HG02678 (cell line): Measurements from ENCODE around the gene RXRB.

Source experiments
- ATAC-seq: cut with Tn5 transposase; IDR thresholded peaks from one replicate; pipeline ENCODE4 v1.9.1; 2021; ENCODE audit warnings: mild to moderate bottlenecking, moderate library complexity; ENCODE audit not compliant: unreplicated experiment

The RXRB gene

GRCh38 chr6:33198159-33198852 is 2.2 kb downstream of the RXRB start:
- ATAC-seq, result no peak

DNA sequence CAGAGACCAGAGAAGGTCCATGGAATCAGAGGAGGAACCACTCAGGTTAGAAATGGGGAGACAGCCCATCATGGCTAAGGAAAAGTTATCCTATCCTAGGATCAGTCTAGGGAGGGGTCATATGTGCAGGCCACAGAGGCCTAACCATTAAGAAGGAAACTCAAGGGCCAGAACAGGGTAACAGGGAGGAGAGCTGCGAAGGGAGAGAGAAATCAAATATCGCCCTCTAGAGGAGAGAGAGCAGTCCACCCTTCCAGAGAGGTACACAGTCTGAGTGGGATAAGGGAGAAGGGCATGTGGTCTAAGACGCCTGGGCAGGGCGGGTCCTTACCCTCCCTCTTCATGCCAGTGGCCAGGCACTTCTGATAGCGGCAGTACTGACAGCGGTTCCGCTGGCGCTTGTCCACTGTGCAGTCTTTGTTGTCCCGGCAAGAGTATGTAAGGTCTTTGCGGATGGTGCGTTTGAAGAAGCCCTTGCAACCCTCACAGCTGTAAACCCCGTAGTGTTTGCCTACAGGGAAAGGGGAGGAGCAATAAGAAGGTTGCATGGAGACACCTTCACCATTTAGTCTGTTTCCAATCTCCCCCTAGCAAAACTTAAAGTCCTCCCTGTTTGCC is 2.9 kb downstream of the RXRB start:
- ATAC-seq, result no peak

DNA sequence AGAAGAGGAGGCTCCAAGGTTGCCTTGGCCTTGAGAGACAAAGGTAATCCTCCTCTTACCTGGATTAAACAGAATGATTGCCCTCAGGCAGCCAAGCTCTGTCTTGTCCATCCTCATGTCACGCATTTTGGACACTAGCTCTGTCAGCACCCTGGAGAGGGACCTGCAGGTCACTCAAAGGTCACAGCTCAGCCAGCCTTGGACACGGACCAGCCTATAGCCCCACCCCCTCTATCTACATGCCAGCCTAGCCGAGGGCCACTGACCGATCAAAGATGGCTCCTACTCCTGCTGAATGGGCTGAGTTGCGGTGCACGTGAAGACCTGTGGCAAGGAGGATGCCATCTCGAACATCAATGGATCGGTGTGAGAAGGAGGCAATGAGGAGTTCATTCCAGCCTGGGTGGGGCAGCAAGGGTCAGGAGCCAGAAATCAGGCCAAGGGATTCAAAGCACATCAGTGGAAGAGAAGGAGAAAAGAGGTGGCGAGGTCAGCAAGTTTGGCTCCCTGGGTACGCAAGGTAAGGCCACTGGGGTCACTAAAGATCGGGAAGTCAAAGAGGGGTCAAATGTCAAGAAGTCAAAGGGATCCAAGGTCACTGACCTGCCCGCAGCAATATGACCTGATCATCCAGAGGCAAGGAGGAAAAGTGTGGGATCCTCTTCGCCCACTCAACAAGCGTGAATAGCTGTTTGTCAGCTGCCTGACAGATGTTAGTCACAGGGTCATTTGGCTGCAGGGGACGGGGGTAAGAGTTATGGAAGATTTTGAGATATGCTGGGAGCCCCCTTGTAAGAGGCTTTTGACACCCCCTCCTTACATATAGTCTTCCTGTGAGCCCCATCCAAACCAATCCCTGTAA is 4.9 kb downstream of the RXRB start:
- no peak for ATAC-seq

DNA sequence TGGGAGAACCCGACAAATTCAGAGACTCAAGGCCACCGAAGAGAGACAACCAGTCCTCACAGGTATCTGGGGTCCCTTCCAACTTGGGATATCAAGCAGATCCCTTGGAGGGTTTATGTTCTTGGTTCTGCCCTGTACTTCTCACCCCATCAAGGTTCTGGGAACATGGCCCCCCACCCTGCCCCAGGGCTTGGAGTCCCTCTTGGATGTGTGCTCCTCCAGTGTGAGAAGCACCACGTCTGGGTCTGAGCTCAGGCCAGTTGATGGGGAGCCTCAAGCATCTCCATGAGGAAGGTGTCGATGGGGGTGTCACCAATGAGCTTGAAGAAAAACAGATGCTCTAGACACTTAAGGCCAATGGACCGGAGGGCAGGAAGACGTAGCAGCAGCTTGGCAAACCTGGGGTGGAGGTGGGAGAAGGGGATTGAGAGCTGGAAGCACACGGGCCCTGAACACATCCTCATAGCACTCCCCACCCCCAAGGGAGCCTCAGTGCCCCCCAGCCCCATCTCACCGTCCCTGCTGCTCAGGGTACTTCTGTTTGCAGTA is 6.0 kb downstream of the RXRB start:
- ATAC-seq, result no peak

DNA sequence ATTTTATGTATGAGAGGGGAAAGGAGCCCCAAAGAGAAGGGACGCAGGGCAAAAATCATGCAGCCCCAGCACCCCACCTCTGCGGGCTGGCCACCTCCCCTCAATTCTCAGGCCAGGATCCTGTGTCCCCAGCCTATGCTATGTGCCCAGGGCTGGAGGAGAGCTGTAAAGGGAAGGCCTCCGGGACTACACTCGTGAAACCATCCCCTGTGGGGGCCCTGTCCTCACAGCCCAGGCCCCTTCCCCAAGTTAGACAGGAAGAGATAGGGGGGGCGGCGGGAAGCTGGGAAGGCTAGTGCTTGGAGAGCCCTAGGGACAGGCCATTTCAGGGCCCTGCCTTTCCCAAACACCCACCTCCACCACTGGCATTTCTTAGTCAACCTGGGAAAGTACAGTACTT is 6.8 kb downstream of the RXRB start:
- no peak for ATAC-seq

DNA sequence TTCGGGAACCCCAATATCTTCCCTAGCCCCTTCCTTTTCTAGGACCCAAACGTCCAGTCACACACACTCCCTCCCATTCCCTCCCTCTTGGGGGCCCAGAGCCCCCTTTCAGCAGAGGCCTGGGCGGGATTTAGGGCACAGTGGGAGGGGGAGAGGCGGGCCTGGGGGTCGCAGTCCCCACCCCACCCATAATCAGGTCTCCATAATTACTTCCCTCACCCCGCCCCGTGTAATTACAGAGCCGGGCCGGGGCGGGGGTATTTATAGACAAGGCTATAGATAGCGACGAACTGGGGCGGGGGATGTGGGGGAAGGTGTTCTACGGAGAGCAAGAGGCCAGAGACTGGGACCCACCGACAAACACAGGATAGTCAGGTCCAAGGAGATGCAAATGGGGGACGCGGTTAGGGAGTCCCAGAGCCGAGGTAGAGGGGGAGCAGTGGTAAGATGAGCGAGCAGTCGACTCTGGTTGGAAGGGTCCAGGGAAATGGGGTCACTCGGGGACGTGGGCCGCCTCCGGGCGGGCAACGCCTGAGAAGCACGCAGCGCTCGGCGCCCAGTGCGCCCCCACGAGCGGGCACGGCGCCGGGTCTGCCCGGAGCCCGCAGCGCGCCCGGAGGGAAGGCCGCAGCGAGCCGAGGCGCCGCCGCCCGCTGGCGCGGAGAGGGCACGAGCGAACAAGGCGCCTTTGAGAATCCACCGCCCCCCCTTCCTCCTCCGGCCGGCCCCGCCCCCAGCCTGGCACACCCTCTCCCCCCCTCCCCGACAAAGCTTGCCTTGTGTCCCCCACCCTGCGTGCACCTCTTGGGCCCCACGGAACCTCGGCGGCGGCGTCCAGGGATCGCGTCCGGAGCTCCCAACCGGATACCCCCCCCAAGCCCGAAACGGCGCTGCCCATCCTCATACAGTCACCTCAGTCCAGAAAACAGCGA is 7.5 kb downstream of the RXRB start:
- ATAC-seq, result no peak

- ATAC-seq, result no peak
Measured at GRCh38 chr6:33192105-33192646, 8.3 kb downstream of the RXRB start, which contains the start of gene COL11A2. Gene COL11A2 (minus strand): TSS chr6:33192467. CDS start chr6:33192240, 227 bp downstream.

- no peak for ATAC-seq
Measured at GRCh38 chr6:33191383-33192104, 8.9 kb downstream of the RXRB start.

- ATAC-seq, result no peak
Measured at GRCh38 chr6:33190504-33191107, 9.9 kb downstream of the RXRB start.

DNA sequence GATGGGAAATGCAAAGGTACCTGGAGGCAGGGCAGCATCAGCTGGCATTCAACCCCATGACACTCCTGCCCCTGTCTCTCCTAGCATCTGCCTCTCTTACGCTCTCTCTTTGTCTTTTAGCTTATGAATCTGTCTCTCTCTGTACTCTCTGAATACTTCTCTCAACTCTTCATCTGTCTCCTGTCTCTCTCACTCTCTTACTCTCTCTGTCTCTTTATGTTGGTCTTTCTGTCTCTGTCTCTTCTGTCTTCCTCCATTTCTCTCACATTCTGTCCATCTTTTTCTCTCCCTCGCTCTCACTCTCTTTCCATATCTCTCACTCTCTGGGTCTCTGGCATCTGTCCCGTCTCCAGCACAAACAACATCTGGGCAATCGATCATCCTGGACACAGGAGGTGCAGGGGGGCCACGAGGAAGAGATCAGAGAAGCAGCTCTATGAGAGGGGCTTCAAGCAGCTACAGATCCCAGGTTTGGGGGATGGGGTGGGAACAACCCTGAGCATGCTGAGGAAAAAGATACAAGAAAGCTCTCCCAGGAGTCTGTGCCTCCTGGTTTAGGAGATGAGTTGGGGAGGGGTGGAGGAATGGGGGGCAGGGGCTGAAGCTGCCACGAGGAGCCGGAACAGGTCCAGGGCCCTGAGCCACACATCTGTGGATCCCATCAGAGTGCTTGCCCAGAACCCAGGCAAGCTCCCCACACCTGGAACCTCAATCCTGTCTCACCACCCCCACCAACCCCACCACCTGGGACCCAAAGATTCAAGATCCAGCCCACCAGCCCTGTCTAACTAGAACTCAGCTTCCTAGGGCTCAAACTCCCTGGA is 10.6 kb downstream of the RXRB start:
- no peak for ATAC-seq

DNA sequence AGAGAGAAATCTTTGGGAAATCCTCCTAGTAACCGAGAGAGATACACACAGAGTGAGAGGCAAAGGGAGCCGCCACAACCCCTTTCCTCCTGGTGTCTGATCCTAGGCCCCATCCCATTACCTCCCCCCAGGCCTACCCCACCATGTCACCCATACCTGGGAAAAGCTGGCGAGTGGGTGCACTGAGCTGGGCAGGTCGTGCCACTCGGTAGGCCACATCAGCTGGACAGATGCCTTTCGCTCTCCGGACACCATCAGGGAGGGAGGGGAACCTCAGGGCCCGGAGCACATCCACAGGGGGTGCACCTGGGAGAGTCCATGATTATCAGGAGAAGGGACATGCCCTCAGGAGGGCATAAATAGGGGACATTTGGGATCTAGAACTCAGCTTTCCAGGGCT is 11.3 kb downstream of the RXRB start:
- ATAC-seq, result no peak

- no peak for ATAC-seq
Measured at GRCh38 chr6:33187809-33188208, 12.7 kb downstream of the RXRB start.

GRCh38 chr6:33185654-33186187 is 14.7 kb downstream of the RXRB start:
- no peak for ATAC-seq

DNA sequence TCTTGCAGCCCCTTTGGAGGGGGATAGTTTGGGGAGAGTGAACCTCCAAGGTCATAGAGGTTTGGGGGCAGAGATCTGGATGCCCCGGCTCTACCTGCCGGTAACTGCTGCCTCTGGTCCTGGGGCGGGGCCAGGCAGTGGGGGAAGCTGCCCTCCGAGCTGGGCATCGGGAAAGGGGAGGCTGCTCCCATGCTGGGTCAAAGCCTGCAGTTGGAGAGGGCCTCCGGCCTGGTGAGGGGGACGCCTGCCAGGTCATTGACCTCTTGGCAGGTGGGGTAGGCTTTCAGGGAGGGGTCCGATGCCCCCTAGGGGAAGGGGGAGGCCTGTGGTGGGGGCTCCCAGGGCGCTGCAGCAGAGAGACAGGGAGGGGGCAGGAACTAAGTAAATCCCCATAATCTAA is 15.3 kb downstream of the RXRB start:
- no peak for ATAC-seq

- ATAC-seq, result no peak
Measured at GRCh38 chr6:33183071-33183683, 17.3 kb downstream of the RXRB start.

DNA sequence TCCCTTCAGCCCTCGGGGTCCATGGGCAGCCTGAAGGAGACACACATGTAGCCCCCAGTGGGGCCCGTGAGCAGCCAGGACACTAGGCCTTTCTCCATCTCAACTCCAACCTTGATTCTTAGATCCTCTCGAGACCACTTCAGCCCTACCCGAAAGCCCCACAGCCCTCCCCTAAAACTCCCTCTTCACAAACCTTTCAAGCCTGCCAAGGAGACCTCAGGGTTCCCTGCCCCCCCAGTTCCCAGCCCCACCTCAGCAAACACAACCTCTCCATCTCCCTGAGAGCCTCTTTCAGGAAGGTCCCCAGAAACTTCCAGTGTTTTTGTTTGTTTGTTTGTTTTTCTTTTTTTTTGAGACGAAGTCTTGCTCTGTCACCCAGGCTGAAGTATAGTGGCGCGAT is 19.3 kb downstream of the RXRB start:
- no peak for ATAC-seq

DNA sequence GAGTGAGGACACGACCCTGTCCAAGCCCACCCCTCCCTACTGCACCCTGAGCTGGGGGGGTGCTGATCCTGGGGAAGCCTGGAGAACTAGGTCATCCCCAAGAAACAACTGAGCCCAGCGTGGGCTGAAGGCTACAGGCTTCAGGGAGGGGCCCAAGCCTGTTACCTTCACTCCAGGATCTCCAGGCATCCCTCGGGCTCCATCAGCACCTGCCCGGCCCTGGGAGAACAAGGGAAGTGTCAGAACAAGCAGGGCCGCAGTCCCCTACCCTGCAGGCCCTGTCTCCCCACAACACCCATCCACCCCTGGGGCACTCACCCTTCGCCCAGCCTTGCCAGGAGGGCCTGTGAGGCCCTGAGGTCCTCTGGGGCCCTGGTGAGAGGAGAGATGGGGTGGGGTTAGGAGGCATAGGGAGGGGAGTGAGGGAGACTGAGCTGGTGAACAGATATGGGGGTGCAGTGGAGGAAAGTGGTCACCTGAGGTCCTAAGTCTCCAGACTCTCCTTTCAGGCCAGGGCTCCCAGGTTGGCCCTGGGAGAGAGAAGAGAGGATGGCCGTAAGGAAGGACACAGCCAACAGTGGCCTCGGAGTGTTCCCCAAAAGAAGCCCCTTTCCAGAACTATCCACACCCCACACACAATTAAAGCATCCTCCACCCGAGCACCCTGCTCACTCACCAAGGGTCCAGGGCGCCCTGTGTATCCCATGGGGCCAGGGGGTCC is 21.6 kb downstream of the RXRB start:
- no peak for ATAC-seq
